ENCODE measurements around the gene CPE. TPM values are rescaled to one million over a fixed set of nuclear protein-coding genes. Genes with fewer than 3 reads are reported as not detected.

Gene CPE
- total and polyA plus RNA-seq, 2 donors (not counting 3 experiments of a cell fraction or from before 2014, with no cell fraction given): 2.7 to 9.2 TPM

DNA sequence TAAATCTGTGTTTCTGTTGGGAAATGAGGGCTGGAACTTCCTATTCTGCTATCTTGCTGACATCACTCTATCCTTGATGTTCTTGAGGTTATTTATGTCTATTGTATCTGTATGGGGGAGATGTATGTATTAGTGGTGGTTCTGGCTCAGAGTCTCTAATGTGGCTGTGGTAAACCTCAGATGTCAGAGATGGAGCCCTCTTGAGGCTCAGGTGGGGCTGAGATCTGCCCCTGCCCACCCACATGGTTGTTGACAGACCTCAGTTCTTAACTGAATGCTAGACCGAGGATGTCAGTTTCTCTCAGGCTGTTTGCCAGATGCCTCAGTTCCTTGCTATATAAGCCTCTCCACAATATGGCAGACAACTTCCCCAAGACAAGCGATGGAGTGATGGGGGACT lies 3.3 kb upstream of the CPE start:
- FAIRE-seq (no peak), DNase-seq (ENCODE audit: low read depth, low spot score) (no peak)
- Histone ChIP-seq H3K36me3 (ENCODE audit: control insufficient read depth in 2 of 2, extremely low read depth in 1 of 2, insufficient read depth in 2 of 2, low read length in 2 of 2) (no peaks in the 10 kb centered on the region), H3K4me3 (replicated peaks in 1 of 3; ENCODE audit: insufficient read depth in 1 of 3, low read depth in 1 of 3, low read length in 3 of 3) (no peak overlapping the region), H4K20me1 (replicated peaks; ENCODE audit: control insufficient read depth, extremely low read depth, insufficient read depth, low read length) (no peaks in the 10 kb centered on the region), H3K27ac (ENCODE audit: insufficient read depth, low read depth, low read length) (no peak overlapping the region), H3K79me2 (ENCODE audit: control insufficient read depth, insufficient read depth, low read length) (no peaks in the 10 kb centered on the region), H3K4me2 (ENCODE audit: insufficient read depth, low read length) (no peak overlapping the region), H2AFZ (ENCODE audit: low read depth, low read length) (no peak overlapping the region), H3K9ac (replicated peaks; ENCODE audit: extremely low read depth, insufficient read depth, low read length) (no peak overlapping the region), H3K4me1 (ENCODE audit: control insufficient read depth, extremely low read depth, insufficient read depth, low read length) (peaks cover 4% of the 10 kb centered on the region), H3K9me3 (replicated peaks; ENCODE audit: control insufficient read depth, insufficient read depth, low read length) (no peaks in the 10 kb centered on the region), H3K9me1 (replicated peaks; ENCODE audit: control insufficient read depth, extremely low read depth, insufficient read depth, low read length) (no peaks in the 10 kb centered on the region), H3K27me3 (ENCODE audit: control insufficient read depth in 2 of 2, insufficient read depth in 2 of 2, low read length in 2 of 2) (peaks cover 2 to 4% of the 10 kb centered on the region in 2 experiments)
- ChIA-PET CTCF (interaction anchor here (1.4 kb wide), 2 partner anchors 22 to 244 kb away, joined by 4 to 5 read pairs; no protein-coding TSS in a partner anchor), POLR2A (no interaction called here)
- intact Hi-C loops (cut with micrococcal nuclease): loop anchor here (10.0 kb wide), 1 partner anchor 719 kb away; no protein-coding TSS in a partner anchor
- BruUV-seq (replicated peaks): no TSS peak
- TF ChIP-seq FOS (IDR thresholded peaks at IDR 0.05; ENCODE audit: borderline replicate concordance, insufficient read depth, low read length) (no peak), POLR2AphosphoS5 (IDR thresholded peaks at IDR 0.05; ENCODE audit: insufficient read depth, low read depth, low read length) (no peak), GATA2 (IDR thresholded peaks at IDR 0.05; ENCODE audit: insufficient read depth, insufficient read length, low read depth, low read length) (no peak), EZH2 (IDR thresholded peaks at IDR 0.05; ENCODE audit: borderline replicate concordance, low read depth, low read length, severe bottlenecking) (no peak), POLR2A (IDR thresholded peaks at IDR 0.05; ENCODE audit: low read depth, low read length) (no peak), JUN (IDR thresholded peaks at IDR 0.05; ENCODE audit: borderline replicate concordance, insufficient read depth, insufficient read length, low read depth) (no peak), MYC (IDR thresholded peaks at IDR 0.05; ENCODE audit: low read depth, low read length) (no peak)
- TF ChIP-seq, protein P1, sequence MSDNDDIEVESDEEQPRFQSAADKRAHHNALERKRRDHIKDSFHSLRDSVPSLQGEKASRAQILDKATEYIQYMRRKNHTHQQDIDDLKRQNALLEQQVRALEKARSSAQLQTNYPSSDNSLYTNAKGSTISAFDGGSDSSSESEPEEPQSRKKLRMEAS (IDR thresholded peaks at IDR 0.05; ENCODE audit: insufficient read depth, insufficient read length): no peak
- TF ChIP-seq, protein P2, sequence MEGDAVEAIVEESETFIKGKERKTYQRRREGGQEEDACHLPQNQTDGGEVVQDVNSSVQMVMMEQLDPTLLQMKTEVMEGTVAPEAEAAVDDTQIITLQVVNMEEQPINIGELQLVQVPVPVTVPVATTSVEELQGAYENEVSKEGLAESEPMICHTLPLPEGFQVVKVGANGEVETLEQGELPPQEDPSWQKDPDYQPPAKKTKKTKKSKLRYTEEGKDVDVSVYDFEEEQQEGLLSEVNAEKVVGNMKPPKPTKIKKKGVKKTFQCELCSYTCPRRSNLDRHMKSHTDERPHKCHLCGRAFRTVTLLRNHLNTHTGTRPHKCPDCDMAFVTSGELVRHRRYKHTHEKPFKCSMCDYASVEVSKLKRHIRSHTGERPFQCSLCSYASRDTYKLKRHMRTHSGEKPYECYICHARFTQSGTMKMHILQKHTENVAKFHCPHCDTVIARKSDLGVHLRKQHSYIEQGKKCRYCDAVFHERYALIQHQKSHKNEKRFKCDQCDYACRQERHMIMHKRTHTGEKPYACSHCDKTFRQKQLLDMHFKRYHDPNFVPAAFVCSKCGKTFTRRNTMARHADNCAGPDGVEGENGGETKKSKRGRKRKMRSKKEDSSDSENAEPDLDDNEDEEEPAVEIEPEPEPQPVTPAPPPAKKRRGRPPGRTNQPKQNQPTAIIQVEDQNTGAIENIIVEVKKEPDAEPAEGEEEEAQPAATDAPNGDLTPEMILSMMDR (IDR thresholded peaks at IDR 0.05; ENCODE audit: extremely low read depth in 1 of 2, insufficient read depth in 1 of 2, low read depth in 1 of 2, low read length in 2 of 2): no peak
- dilution Hi-C loops (cut with MboI; ENCODE audit: extremely low pct_ligation_motif_present, low sequenced_read_pairs): no loop called here

Data from endothelial cell of umbilical vein (primary cell).